GM18520 (cell line): ENCODE measurements around the gene MAP2K7.

ENCODE experiments used
- ATAC-seq: cut with Tn5 transposase; IDR thresholded peaks from one replicate; pipeline ENCODE4 v1.9.1; 2021; ENCODE audit not compliant: unreplicated experiment

Gene MAP2K7

DNA sequence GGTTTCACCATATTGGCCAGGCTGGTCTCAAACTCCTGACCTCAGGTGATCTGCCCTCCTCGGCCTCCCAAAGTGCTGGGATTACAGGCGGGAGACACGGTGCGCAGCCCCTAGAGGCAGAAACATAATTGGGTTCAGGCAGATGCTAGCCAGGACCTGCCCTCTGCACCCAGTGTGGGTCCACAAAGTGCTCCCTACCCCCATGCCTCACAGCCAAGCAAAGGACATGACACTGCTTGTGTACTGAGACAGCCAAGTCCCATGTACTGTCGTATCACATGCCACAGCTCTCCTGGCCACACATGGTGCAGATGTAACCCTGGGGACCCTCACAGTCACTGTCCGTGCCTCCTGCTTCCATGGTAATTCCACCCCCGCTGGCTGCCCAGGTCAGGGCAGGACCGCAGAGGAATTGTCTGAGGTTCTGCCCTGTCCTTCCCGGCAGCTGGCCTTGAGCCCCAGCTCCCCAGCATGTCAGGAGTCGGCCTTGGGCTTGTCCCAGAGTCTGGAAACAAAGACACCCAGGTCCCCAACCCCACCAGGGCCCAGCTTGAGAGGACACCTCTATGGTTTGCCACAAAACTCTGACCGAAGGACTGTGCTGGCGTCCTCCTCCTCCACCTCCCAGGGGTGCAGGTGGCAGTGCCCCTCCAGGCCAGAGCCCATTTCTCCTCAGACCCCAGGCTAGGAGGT is 37.1 kb upstream of the MAP2K7 start:
- no peak for ATAC-seq

DNA sequence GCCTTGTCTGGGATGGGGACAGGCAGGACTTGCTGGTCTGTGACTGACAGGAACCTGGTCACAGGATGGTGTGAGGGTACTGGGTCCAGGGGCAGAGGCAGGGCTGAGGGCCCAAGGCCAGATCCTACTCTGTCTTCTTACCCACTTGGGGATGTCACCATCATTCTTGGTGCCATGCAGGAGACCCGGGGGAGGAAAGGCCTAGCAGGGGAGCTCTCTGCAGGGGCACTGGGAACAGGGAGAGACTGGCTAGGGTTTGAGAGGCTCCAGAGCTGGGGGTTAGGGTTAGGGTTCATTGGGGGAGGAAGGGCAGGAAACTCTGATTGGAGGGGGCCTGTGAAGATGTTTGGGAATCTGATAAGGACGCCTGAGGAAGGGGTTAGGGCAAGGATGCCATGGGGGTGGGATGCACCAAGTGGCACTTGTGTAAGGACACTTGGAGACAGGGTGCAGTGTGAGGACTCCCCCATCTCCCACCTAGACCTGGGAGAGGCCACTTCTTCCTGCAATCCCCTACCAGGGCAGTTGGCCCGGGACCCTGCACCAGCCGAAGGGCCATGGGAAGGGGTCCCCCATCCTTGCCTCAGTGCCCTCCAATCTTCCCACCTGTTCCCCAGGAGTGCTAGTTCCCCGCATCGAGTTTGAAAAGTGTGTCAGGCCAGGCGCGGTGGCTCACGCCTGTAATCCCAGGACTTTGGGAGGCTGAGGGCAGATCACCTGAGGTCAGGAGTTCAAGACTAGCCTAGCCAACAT is 36.4 kb upstream of the MAP2K7 start:
- ATAC-seq, result no peak

DNA sequence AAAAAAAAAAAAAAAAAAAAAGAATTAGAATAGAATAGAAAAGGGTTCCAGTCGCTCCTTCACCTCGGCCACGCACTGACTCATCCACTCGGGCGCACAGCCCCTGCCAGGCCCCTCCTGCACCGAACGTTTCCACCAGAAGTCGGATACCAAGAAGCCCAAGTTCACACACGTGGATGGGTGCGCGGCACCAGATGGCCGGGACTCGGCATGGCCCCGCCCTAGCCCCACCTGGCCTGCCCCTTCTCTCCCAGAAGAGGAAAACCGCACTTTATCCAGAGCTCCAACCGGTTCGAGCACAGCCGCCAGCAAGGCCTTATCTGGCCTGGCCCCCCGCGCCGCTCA is 35.4 kb upstream of the MAP2K7 start:
- ATAC-seq, result no peak

GRCh38 chr19:7868671-7869452 is 34.8 kb upstream of the MAP2K7 start:
- peak; percentile 52 for ATAC-seq

- ATAC-seq, result peak; percentile 35
Observed at GRCh38 chr19:7869453-7869909, 34.2 kb upstream of the MAP2K7 start.

- ATAC-seq, result no peak
Observed at GRCh38 chr19:7869910-7870511, 33.7 kb upstream of the MAP2K7 start.

- no peak for ATAC-seq
Observed at GRCh38 chr19:7870571-7871436, 32.9 kb upstream of the MAP2K7 start.

GRCh38 chr19:7871437-7872305 is 32.0 kb upstream of the MAP2K7 start:
- ATAC-seq, result no peak

DNA sequence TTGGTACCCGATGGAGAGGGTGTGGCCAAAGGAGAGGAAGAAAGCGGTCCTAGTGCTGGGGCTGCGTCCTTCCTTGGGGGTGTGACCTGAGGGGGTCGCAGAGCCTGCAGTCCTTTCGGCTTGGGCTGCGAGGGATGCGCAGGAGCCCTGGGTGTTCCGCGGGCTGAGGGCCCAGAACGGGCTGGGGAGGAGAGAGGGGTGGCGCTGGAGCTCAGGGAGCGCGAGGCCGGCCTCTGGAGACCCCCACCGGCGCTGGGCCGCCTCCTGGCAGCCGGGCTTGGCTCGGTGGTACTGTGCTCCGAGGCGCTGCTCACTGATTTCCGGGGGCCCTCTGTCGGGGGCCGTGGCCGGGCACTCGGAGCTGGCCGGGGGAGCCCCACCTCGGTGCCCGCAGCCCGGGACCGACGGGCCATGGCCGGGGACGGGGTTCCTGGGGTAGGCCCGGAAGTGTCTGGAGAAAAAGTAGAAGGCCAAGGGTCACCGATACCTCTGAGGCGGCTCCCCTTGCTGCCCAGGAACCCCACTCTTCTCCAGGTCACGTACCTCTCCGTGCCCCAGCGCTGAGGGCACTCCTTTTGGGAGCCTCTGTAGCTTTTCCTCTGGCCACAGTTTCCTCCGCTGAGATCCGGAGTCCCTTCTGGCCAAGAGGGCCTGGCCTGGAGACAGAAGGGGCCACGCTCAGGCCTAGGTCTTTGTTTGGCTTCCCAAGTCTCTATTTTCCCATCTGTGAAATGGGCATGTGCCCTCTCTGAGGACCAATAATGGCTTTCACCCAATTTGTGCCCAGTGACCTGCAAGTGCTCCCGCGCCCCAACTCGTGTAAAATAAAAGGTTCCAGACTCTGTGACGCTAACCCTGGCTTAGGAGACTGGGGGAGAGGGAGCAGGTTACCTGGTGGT is 31.1 kb upstream of the MAP2K7 start:
- no peak for ATAC-seq

DNA sequence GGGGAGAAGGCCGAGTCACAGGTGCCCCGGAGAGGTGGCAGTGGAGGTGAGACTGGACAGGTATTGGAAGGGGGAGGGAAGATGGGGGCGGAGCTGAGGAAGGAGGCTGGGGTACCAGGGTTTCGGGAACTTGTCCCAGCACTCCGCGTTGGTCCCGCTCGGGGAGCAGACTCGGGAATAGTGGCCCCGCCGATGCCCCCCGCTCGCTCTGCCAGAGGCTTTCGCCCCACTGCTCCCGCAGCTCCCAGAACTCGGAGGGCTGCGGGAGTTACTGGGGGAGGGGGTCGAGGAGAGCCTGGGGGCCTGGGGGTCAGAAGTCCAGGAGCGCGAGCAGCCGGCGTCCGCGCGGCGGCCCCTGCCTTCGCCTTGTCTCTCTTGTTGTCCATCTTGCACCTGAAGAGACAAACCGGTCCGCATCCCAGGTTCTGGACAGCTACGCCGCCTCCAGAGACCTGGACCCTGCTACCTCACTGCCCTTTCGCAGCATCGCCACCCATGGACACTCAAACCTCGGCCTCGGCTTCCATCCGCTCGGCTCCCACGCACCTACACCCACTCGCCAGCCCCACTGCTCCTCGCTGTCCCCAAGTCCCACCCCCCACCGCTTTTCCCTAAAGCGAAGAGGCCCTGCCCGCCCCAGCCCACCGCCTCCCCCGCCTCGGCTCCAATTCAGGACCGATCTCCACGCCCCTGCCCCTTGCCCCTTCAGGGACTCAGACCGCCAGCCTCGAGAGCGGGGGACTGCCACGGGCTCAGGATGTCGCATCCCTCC is 30.2 kb upstream of the MAP2K7 start:
- no peak for ATAC-seq

DNA sequence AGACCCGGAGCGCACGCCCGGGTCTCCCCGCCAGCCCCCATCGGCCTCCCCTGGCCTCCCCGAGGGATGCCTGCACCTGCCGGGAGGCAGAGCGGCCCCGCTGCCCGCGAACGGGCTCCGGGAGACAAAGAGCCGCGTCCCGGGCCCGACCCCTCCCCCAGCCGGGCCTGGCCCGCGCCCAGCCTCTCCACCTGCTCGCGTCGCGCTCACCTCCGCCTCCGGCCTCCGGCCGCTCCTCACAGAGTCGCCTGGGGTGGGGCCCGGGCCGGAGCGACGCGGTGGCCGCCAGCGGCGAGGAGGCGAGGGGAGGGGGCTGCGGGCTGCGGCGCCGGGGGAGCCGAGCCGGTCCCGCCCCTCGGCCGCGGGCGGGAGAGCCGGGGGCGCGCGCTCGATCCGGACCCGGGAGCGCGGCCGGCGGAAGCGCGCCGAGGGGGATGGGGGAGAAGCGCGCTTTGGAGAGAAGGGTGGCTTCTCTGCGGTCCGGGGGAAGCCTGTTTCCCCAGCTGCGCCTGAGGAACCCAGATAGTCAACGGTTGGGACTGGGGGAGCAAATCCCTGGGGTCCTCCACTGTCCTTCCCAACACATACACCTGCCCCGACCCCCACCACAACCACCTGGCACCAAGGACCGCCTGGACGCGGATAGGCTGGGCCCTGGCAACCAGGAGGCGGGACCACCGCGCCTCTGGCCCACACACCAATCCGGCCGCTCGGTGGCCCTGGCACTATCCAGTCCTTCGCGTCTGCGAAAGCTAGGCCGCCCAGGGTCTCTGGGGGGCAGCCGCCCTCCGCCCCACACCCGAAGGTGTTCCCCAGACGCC is 29.4 kb upstream of the MAP2K7 start, which contains the start of gene PRR36:
TSS of gene PRR36 (minus strand) at position 315 of the 821 bp plus-strand sequence. CDS start 701 bp downstream, outside the sequence.
- ATAC-seq, result no peak

- ATAC-seq, result no peak
Observed at GRCh38 chr19:7874897-7875273, 28.8 kb upstream of the MAP2K7 start.

DNA sequence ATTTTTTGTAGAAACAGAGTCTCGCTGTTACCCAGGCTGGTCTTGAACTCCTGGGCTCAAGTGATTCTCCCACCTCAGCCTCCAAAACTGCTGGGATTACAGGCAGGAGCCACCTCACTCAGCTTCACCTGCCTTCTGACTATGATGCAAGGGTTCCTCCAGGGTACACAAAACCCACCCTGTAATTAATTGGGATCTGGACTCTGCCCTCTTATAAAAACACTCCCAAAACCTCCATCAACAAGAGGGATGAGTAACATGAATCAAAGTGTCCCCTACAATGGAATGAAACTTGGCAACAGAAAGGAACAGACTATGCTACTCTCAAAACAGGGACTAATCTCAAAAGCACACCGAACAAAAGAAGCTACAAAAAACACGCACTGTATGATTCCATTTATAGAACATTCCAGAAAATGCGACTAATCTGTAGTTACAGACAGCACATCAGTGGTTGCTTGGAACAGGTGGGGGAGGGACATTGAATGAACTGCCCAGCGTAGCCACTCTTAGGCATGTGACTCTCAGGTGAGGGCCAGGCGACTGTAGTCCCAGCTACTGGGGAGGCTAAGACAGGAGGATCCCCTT is 26.3 kb upstream of the MAP2K7 start:
- no peak for ATAC-seq

DNA sequence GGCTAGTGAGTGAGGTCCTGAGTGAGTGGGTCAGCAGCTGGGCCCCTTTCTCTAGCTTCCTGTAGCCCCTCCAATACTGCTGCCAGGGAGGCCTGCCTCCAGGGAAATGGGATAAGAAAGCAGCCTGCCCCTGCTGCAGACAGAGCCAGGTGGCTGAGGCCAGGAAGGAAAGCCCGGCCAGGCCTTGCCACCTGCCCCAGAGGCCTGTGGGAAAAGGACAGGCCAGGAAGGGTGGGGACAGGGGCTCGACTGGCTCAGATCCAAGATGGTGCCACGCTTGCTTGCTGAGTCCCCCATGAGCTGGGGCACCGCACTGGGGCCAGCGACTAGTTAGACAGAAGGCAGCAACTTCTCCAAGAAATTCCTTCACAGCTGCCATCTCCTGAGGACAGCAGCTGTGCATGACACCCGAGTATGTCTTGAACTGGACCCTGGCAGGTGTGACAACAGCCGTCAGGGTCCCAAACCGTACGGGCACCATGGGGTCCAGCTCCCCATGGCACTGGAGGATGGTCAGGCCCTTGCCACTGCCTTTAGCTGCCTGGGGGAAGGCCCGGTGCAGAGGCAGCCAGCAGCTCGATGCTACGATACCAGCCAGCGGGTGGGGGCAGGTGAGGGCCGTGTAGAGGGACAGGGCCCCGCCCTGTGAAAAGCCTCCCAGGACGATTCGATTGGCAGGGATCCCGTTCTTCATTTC is 24.4 kb upstream of the MAP2K7 start:
- no peak for ATAC-seq

DNA sequence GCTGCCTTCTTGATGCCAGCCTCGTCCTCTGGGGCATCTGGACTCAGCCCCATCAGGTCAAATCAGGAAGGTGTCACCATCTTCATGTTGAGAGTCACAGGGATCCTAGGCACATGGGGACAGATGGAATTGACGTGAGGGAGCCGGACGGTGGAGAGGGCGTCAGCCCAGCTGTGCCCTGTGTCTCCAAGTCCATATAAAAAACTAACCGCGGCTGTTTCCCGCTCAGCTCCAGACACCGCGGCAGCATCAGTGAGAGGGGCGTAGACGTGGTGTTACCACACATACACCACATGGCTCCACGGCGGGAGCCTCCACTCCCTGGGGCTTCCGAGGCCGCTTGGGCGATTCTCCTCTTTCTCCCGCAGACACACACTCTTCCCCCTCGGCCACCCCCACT is 23.8 kb upstream of the MAP2K7 start:
- no peak for ATAC-seq

- ATAC-seq, result no peak
Observed at GRCh38 chr19:7881910-7882309, 21.8 kb upstream of the MAP2K7 start.
